ENCODE results near the gene FCGBP.
"Not testable (repeated sequence)": the region's sequence is repeated elsewhere in the genome, so short reads cannot be mapped to it uniquely, and the experiment has no call there.

DNA sequence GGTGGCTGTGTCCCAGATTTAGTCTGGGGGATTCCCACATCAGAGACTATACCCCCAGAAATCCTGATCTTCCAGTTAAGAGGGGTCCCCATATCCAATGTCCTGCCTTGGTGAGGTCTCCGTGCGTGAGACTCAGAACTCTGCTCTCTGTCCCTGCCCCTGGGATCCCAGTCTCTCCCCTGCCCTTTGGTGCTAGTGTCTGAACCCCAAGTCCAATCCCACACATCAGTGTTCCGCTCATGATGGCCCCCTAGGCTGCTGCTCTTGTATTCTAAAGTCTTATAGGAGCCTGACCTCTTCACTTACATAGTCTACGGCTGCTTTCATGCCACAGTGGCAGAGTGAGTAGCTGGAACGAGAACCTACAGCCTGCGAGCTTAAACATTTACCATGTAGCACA, 35.6 kb downstream of the FCGBP start:
- TF ChIP-seq, protein P1, sequence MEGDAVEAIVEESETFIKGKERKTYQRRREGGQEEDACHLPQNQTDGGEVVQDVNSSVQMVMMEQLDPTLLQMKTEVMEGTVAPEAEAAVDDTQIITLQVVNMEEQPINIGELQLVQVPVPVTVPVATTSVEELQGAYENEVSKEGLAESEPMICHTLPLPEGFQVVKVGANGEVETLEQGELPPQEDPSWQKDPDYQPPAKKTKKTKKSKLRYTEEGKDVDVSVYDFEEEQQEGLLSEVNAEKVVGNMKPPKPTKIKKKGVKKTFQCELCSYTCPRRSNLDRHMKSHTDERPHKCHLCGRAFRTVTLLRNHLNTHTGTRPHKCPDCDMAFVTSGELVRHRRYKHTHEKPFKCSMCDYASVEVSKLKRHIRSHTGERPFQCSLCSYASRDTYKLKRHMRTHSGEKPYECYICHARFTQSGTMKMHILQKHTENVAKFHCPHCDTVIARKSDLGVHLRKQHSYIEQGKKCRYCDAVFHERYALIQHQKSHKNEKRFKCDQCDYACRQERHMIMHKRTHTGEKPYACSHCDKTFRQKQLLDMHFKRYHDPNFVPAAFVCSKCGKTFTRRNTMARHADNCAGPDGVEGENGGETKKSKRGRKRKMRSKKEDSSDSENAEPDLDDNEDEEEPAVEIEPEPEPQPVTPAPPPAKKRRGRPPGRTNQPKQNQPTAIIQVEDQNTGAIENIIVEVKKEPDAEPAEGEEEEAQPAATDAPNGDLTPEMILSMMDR (IDR thresholded peaks at IDR 0.05; ENCODE audit: insufficient read depth, low read depth, low read length) = not testable (repeated sequence)
- TF ChIP-seq EZH2 (IDR thresholded peaks at IDR 0.05; ENCODE audit: insufficient read depth, low read length) = not testable (repeated sequence)
